HG02970 (cell line): Measurements from ENCODE around the gene NOP58.
"Not testable (repeated sequence)": the region's sequence is repeated elsewhere in the genome, so short reads cannot be mapped to it uniquely, and the experiment has no call there.

Experiments
- ATAC-seq: cut with Tn5 transposase; IDR thresholded peaks from one replicate; pipeline ENCODE4 v1.9.1; 2021; ENCODE audit warnings: mild to moderate bottlenecking, moderate library complexity, moderate number of reproducible peaks; ENCODE audit not compliant: unreplicated experiment, low FRiP score

The NOP58 gene, protein sequence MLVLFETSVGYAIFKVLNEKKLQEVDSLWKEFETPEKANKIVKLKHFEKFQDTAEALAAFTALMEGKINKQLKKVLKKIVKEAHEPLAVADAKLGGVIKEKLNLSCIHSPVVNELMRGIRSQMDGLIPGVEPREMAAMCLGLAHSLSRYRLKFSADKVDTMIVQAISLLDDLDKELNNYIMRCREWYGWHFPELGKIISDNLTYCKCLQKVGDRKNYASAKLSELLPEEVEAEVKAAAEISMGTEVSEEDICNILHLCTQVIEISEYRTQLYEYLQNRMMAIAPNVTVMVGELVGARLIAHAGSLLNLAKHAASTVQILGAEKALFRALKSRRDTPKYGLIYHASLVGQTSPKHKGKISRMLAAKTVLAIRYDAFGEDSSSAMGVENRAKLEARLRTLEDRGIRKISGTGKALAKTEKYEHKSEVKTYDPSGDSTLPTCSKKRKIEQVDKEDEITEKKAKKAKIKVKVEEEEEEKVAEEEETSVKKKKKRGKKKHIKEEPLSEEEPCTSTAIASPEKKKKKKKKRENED

DNA sequence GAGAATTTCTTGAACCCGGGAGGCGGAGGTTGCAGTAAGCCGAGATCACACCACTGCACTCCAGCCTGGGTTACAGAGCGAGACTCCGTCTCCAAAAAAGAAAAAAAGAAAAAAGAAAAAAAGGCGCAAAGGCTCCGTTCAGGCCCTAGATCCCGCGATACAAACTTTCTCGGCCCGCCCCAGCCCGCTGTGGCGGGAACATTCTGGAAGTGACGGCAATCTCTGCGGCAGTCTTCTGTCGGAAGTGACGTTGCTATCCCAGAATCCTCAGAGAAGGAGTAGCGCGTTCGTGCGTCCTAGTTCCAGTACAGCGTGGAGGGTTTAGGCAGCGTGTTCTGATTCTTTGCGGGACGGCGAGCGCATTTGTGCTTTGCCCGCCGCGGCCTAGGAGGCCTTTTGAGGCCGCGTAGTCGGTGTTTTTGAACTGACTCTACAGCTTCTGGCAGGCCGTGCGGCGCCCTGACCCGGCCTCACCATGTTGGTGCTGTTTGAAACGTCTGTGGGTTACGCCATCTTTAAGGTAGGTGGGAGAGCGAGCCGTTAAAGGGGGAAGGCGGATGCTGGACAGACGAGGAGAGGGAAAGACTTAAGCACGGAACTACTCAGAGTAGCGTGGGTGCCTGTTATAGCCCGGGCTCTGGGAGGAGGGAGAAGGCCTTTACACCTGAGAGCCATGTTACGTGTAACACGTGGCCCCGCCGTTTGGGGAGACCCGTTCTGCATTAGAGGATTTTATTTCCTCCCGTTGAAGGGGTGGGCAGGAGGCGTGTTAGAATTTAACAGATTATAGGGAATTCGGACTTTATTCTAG lies at the start of gene NOP58:
Gene NOP58, plus strand, starts transcription at position 297 of the 811 bp plus-strand sequence. Its CDS starts 179 bp downstream, at position 476.
- ATAC-seq: peak; percentile 91

GRCh38 chr2:202221873-202222272 lies 43.7 kb upstream of the NOP58 start:
- ATAC-seq: no peak

DNA sequence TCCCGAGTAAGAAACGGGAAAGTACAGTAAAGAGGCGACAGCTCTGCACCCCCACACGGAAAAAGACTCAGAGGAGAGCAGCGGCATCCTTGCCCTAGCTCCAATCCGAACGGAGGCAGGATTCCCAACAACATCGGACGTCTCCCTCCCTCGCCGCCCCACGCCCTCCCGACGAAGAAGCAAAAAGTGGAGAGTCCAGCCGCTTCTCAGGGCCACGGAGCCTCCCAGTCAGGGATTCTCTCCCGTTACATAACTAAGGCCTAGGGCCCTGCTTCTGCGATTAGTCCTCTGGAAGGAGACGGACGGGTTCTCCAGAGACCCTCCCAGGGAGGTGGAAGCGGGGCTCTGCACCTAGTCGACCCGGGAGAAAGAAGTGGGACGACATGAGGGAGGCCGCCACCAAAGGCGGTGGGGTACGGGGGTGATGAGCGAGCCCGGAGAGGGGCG lies 27.8 kb upstream of the NOP58 start:
- peak; percentile 36 for ATAC-seq

- peak; percentile 83 for ATAC-seq
Observed at GRCh38 chr2:202238234-202239197, 27.0 kb upstream of the NOP58 start, which contains the start of gene SUMO1. SUMO1 (minus strand) TSS chr2:202238597; CDS start chr2:202238451, 146 bp downstream.

- not testable (repeated sequence) for ATAC-seq
Observed at GRCh38 chr2:202247710-202248109, 17.9 kb upstream of the NOP58 start.

GRCh38 chr2:202249521-202250253 lies 15.9 kb upstream of the NOP58 start:
- ATAC-seq: no peak

- ATAC-seq: no peak
Observed at GRCh38 chr2:202251494-202251893, 14.1 kb upstream of the NOP58 start.

- no peak for ATAC-seq
Observed at GRCh38 chr2:202261531-202261930, 4.0 kb upstream of the NOP58 start.

GRCh38 chr2:202267495-202267894 lies 1.9 kb downstream of the NOP58 start:
- ATAC-seq: no peak

GRCh38 chr2:202269585-202269984 lies 4.0 kb downstream of the NOP58 start:
- no peak for ATAC-seq

DNA sequence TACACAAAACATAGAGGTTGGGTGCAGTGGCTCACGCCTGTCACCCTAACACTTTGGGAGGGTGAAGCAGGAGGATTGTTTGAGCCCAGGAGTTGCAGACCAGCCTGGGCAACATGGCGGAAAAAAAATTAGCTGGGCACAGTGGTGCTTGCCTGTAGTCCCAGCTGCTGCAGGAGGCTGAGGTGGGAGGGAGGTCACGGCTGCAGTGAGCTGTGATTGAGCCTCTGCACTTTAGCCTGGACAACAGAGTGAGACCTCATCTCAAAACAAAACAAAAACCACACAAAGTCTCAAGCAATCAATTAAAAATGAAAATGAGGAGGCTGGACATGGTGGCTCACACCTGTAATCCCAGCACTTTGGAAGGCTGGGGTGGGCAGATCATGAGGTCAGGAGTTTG lies 4.9 kb downstream of the NOP58 start:
- ATAC-seq: no peak

DNA sequence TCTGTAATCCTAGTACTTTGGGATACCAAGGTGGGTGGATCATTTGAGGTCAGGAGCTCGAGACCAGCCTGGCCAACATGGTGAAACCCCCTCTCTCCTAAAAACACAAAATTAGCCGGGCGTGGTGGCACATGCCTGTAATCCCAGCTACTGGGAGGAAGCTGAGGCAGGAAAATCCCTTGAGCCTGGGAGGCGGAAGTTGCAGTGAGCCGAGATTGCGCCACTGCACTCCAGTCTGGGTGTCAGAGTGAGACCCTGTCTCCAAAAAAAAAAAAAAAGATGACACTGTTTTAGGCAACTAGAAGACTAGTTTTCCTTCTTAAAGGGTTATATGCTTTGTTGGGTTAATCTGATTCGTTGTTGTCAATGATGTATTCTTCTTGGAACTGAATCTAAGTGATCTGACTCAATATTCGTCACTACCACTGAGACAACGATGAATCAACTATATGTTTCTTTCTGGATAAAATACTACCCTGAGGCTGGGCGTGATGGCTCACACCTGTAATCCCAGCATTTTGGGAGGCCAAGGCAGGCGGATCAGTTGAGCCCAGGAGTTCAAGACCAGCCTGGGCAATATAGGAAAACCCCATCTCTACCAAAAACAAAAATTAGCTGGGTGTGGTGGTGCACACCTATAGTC lies 10.6 kb downstream of the NOP58 start:
- ATAC-seq: not testable (repeated sequence)

DNA sequence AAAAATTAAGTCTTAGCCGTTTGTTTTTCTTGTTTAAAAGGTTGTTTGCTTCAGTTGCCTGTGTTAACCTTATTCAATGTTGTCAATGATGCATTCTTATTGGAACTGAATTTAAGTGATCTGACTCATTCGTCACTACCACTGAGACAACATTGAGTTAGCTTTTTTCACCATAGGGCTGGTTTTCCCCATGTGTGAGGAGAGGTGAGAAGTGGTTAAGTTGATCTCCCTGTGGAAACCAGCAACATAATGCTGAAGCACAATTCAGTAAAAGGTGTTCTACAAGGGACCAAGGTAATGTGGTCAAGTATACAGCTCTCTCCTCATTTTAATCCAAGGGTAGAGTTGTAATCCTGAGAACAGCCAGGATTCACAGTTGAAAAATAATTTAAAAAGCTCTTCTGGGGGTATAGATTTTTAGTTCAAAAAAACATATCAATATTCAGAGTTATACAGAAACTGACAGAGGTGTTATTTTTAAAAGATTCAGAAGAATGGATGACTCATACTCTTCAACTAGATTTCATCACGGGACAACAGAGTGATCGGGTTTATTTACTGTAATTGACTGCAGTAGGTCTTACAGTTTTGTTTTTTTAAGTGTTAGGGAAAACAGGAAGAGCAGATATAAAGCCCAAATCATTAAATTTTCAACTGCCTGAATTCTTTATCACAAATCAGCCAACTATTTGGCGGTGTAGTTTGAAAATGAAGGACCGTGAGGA lies 12.6 kb downstream of the NOP58 start:
- no peak for ATAC-seq

- no peak for ATAC-seq
Observed at GRCh38 chr2:202278944-202279343, 13.4 kb downstream of the NOP58 start.

DNA sequence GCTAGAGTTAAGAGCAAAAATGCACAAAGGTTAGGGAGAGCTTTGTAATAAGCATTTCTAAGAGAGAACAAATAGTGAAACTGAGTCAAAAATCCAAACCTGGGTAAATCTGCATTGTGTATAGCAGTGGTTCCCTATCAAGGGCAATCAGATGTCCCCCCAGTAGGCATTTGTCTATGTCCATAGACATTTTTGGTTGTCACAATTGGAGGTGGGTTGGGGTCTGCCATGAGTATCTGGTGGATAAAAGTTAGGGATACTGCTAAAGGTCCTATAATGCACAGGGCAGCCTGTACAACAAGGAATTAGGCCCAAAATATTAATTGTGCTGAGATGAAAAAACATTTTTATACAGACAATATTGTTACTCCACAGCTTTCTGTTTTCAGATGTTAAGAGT lies 21.0 kb downstream of the NOP58 start:
- ATAC-seq: no peak

GRCh38 chr2:202289394-202290204 lies 24.0 kb downstream of the NOP58 start:
- no peak for ATAC-seq

DNA sequence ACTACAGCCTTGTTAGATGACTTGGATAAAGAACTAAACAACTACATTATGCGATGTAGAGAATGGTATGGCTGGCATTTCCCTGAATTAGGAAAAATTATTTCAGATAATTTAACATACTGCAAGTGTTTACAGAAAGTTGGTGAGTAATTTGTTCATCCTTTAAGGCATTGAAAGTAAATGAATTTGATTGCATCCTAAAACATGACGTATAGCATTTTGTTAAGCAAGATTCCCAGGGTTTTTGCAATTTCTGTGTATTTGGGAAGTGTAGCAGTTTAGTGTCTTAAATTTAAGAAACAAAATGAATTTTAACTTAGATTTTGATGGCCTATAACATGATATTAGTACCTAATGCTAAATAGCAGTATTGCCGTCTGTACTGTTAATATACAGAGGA lies 24.8 kb downstream of the NOP58 start:
- no peak for ATAC-seq
